ENCODE data around the gene RBBP8. TPM values are rescaled to one million over a fixed set of nuclear protein-coding genes. Genes with fewer than 3 reads are reported as not detected.
"Not testable (repeated sequence)": the region's sequence is repeated elsewhere in the genome, so short reads cannot be mapped to it uniquely, and the experiment has no call there.

Gene RBBP8
- total RNA-seq, 1 donor from 2014 or later, result 14.0 TPM

DNA sequence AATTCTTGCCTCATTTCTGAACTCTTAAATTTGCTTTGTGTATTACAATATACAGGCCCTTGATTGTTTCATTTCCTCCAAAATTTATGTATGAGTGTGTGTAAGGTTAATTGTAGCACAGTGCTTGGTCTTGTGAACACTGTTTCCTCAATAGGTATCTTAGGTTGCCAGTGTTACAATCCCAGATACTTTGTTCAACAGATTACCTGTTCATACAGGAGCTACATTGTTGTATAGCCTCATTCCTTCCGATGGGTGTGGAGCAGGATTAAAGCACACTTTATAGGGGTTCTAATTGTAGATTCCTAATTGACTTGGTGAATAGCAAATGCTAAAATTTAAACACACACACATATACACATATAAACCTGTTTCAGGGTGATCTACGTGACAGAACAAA lies 10.7 kb downstream of the RBBP8 start:
- no peak for DNase-seq (ENCODE audit: low read depth in 2 of 2)

DNA sequence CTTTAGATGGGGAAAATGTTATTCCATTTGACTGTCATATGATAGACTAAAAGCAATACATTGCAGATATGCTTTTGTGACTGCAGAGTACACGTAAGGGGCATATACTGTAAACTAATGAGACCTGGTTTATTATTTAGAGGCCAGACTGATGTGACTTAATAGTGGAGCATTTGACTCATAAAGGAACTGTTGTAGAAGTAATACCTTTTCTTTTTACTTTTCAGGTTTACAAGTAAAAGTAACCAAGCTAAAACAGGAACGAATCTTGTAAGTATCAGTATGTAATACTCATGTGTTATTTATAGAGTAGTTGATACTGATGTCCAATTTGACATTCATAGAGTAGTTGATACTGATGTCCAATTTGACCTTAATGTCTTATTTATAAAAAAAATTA lies 13.1 kb downstream of the RBBP8 start:
- DNase-seq (ENCODE audit: low read depth in 2 of 2), result no peak

DNA sequence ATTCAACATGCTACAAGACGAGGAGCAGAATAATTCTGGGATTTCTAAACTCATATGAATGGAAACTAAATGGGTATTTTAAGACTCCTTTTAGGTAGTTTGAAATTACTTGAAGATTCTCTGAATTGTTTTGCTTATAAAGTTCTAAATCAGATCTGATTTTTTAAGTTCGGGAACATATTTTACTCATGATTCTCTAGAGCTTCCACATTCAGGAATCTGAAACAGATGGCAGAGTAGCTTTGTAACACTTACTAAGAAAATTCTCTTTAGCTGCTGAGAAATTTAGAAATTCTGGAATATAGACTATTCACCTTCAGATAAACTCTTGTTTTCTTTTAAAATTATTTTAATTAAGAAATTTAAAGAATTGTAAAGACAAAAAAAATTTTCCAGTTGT lies 13.7 kb downstream of the RBBP8 start:
- DNase-seq (ENCODE audit: low read depth in 2 of 2), result no peak

DNA sequence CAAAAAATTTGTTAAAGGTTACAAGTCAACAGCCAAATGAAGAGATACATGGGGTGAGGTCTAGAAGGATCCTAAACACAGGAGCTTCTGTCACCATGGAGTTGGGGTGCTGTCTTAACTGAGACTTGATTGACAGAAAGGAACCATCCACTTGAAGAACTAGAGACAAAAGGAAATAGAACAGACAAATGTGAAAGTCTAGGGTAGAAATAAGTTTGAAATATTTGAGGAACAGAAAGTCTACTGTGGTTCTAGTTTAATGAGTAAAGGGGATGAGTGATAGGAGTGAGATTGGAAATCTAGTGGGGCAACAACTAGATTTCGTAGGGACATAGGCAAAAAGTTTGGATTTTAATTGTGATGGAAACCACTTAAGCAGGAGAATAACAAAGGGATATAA lies 18.7 kb downstream of the RBBP8 start:
- DNase-seq (ENCODE audit: low read depth in 2 of 2), result no peak

DNA sequence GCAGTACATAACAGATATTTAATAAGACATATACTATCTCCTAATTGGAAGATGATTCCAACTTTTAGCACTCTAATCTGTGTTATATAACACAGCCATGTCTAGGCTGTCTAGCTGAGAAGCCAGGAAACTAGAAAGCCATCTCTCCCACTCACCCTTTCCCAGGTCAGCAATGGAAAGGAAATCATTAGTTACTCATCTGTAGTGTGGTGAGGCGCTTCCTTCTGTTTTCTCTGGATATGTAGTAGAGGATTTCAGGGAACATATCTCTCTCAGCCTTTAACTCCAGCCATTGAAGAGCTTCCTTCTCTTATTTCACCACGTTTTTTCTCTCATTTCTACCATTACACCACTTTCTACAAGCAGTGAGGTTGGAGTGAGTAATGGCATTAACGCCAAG lies 19.4 kb downstream of the RBBP8 start:
- peak; percentile 27 to 78 for DNase-seq (ENCODE audit: low read depth in 2 of 2)

DNA sequence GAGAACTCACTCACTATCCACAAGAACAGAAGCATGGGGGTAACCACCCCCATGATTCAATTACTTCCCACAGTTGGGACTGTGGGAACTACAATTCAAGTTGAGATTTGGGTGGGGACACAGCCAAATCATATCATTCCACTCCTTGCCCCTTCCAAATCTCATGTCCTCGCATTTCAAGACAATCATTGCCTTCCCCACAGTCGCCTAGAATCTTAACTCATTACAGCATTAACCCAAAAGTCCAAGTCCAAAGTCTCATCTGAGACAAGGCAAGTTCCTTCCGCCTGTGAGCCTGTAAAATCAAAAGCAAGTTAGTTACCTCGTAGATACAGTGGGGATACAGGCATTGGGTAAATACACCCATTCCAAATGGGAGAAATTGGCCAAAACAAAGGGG lies 20.9 kb downstream of the RBBP8 start:
- DNase-seq (ENCODE audit: low read depth in 2 of 2), result not testable (repeated sequence)

DNA sequence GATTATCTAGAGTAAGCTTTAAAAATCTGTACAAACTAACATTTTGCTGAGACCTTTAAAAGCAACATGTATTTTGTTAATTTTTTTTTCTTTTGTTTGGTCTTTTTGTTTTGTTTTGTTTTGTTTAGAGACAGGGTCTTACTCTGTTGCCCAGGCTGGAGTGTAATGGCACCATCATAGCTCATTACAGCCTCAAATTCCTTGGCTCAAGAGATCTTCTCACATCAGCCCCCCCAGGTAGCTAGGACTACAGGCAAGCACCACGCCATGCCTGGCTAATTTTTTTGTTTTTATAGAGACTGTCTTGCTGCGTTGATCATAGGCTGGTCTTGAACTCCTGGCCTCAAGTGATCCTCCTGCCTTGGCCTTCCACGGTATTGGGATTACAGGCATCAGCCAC lies 23.1 kb downstream of the RBBP8 start:
- DNase-seq (ENCODE audit: low read depth in 2 of 2), result no peak

DNA sequence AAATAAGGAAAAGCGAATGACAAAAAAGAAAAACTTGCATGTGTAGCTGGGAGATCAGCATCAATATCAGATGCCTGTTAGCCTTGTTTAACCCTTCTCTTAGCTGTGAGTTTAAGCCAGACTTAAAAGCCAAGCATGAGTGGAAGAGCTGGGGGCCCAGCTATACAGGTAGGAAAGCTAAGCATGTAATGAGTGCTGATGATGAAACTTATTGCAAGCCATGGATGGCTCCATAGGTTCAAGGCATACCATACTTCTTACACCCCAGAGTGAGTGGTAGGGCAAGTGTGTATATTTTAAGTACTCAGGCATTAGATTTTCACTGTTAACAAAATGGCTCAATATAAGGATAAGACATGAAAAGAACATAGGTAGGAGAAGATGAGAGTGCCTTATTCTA lies 28.0 kb downstream of the RBBP8 start:
- DNase-seq (ENCODE audit: low read depth in 2 of 2), result no peak

DNA sequence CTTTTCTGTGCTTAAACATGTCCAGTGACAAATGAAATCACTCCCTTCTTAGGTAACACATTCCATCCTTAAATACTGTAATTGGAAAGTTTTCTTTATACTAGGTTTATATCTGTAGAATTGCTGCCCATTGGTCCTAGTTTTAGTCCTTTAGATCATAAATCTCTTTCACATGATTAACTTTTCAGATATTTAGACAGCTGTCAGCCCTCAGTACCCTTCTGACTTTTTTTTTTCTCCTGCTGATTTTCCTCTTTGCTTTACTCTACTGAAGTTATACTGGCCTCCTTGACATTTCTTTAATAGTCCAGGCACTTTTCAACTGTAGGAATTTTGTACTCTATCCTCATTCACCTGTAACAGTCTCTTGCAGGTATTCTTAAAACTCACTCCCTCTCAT lies 28.9 kb downstream of the RBBP8 start:
- no peak for DNase-seq (ENCODE audit: low read depth in 2 of 2)

DNA sequence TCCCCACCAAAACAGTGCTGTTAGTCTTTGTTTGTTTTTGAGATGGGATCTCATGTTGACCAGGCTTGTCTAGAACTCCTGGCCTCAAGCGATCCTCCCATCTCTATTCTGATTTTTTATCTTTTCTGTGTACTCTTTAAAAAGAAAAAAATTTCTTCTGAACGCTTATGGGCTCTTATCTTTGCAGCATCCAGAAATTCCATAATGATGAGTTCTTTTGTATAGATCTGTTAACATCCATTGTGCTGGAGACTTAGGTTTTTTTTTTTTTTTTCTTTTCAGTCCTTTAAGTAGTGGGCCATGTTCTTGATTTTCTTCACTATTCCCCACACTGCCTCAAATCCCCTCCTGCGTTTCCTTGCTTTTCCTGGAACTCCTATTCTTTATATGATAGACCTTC lies 31.0 kb downstream of the RBBP8 start:
- no peak for DNase-seq (ENCODE audit: low read depth in 2 of 2)

DNA sequence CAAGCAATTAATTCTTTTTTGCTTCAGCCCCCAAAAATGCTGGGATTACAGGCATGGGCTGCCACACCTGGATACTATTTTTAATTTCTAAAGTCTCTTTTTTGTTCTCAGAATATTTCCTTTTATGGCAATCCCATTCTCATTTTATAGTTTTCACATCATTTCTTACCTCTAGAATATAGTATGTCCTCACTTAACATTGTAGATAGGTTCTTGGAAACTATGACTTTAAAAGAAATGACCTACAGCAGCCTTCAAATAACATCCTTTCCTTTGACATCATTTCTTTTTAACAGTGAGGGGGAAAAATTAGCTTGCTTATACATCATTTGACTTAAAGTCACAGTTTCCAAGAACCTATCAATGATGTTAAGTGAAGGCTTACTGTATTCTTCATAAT lies 31.6 kb downstream of the RBBP8 start:
- no peak for DNase-seq (ENCODE audit: low read depth in 2 of 2)

DNA sequence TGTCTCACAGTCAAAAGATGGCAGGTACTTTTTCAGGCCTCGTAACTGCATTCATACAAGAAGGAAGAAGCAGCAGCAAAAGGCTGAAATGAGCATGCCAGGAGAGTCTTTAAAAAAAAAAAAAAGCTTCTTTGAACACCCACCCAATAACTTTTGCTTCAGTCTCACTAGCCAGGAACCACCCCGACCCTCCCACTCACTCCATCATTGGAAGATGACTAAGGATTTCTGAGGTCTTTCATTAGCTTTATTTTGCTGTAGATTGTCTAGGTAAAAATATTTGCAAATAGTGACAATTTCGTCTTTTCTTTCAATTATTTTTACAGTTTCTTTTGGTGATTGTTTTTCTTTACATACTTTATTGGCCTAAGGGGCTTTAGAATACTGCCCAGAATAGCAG lies 37.9 kb downstream of the RBBP8 start:
- DNase-seq (ENCODE audit: low read depth in 2 of 2), result no peak

DNA sequence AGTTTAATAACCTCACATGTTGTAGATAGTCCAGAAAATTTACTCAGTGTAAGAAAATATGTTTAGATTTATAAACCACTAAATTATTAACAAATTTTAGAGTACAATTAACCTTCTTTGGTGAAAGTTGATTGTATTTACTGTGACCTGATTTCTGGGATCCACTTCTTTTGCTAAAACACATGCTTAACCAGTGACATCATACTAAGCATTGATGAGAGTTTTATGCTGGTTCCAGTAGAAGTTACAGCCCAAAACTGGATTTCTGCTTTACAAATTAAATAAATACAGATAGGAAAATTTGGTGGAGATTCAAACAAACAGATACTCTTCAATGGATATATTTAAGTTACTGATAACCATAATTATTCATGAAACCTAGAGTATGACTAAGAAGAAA lies 40.9 kb downstream of the RBBP8 start:
- DNase-seq (ENCODE audit: low read depth in 2 of 2), result no peak

DNA sequence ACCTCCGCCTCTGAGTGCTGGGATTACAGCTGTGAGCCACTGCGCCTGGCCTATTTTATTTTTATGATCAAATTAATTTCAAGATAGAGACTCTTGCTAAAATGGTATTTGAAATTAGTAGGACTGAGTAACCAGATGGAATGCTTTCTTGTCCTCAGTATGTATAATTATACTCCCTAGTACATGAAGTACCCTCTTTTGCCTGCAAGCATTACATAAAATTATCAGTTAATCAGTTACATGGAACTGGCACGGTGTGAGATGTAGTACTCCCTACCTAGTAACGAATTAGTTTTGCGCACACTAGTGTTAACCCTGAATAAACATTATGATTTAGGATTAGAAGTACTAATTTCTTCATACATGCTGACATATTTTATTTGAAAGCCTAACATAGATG lies 41.6 kb downstream of the RBBP8 start:
- DNase-seq (ENCODE audit: low read depth in 2 of 2), result no peak

DNA sequence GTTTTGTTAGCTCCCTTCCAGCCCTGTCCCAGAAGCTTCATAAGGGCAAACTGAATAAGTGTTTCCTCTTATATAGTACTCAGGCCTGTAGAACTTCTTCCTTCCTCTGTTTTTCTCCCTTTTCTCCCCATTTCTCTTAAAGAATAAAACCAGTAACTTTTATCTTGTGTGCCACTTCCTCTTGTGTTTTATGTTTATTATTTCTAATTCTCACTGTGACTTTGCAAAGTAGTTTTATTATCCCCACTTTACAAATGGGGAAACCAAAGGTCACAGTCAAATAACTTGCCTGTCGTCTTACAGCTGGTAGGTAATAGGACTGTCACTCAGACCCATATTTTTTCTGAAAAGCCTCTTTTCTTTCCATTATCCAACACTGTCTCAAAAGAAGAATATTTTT lies 42.4 kb downstream of the RBBP8 start:
- DNase-seq (ENCODE audit: low read depth in 2 of 2), result no peak

DNA sequence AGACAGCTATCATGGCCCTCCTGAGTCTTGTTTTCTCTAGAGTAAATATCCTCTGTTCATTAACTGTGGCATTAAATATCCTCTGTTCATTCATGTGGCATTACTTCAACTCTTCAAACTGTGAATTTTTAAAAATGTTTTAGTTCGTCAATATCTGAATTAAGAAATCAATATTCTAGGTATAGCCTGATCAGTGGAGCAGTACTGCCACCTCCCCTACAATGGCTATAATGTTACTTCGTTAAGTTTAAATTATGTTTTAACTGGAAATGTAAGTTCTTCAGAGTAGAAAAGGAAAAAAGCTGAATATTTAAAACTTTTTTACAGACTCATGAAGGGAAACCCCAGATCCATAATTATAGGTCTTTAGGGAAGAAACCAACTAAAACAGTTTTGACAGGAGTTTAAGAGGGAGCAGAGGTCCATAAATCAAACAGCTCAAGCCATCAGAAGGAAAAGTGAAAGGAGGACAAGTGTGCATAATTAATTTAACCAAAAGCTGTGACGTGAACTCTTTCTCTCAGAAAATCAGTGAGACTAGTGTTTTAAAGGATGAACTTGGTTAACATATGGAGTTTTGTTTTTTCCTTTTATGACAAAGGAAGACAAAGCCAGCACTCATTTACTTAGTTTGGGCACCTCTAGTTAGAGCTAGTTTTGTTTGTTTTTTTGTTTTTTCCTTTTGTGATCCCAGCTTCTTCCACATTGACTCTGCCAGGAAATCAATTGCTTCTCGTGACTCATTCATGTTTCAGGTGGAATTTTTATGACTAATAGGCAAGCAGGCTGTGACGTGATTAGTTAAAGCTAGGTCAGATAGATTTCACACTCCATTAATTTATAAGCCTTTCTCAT lies 44.9 kb downstream of the RBBP8 start:
- peak; percentile 77 to 88 for DNase-seq (ENCODE audit: low read depth in 2 of 2)

DNA sequence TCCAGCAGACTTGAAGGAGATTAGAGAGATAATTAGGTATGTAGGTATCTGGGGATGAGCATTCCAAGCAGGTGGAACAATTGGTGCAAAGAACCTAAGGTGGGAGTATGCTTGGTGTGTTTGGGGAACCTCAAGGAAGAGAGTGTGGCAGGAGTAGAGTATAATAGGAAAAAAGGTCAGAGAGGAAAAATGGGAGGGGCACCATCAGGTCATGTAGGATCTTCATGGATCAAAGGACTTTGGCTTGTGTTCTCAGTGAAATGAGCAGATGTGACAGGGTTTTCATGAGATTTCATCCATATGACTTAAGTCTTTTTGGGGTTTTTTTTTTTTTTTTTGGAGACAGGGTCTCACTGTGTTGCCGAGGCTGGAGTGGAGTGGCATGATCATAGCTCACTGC lies 47.3 kb downstream of the RBBP8 start:
- DNase-seq (ENCODE audit: low read depth in 2 of 2), result no peak

DNA sequence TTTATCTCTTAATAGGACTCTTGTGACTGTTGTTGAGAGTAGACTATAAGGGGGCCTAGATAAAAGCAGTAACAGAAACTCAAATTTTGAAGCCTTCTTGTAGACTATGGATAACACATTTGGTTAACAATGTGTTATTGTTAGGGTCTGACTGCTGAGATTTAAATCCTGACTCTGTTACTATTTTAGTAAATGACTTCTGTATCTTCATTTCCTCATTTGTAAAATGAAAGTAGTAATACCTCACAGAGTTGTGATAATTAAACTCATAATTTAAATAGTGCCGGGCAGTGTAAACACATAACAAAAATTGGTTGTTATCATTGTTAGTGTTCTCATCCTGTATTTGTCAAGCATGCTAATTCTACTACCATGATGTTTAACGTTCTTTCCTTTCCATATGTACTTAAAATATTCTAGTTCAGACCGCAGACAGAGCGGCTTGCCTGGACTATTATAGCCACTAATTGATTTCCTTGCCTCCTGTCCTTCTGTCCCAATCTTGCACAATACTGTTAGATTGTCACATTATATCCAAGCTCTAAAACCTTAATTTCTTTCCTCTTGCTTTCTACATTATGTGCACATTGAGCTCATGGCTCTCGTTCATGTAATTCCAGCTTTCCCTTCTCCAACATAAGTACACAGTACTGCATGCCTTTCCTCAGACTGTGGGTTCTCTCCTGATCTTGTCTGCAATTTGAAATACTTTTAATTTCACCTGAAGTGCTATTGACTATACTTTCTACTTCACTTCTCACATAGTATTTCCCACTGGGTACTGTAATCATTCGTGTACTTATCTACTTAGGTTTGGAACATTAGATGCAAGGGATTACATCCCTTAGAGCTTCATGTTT lies 48.4 kb downstream of the RBBP8 start:
- DNase-seq (ENCODE audit: low read depth in 2 of 2), result no peak

DNA sequence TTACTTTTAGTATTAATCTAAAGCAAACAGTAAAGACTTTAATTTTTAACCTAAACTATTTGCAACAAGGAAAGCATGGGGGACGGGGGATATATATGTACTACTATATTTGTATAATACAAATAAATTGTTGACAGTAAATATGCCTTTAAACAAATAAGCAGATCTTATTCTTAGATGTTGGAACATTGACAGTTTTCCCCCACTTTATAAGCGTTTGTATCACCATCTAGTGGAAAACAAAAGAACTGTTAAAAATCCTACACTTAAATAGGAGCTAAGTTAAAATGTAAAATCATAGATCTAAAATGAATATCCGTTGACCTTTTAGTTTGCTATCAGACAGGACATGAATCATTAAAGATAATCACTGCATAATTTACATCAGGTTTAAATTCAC lies 50.0 kb downstream of the RBBP8 start:
- peak; percentile 52 to 65 for DNase-seq (ENCODE audit: low read depth in 2 of 2)

DNA sequence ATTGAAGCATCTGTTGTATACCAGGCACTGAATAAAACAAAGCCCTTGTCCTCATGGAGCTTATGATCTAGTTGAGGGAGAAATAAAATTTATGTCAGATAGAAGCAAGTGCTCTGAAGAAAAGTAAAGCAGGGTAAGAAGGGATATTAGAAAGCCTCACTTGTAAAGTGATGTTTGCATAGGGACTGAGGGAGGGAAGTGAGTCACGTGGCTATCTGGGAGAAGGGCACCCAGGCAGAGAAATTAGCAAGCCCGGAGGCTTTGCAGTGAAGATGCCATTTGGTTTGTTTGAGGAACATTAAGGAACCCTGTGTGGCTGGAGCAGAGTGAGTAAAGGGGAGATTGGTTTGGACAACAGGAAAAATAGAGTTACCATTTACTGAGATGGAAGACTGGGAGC lies 52.1 kb downstream of the RBBP8 start:
- no peak for DNase-seq (ENCODE audit: low read depth in 2 of 2)

DNA sequence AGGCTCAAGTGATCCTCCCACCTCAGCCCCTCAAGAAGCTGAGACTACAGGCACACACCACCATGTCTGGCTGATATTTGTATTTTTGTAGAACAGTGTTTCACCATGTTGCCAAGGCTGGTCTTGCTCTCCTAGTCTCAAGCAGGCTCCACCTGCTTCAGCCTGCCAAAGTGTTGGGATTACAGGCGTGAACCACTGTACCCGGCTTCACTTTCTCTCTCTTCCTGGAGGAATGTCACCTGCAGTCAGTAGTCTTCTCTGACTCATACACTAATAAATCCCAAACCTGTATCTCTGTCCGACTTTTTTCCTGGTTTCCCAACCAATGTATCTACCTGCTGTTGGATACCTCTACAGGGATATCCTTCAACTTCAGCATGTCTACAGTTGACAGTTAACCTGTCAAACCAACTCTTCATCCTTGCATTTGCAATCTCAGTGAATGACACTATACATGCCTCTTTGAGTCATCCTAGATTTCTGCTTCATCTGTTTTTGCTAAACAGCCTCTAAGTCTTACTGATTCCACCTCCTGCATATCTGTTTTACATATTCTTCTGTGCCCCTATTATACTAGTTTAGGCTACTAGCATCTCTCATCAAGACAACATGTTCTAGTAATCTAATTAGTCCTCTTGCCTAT lies 54.5 kb downstream of the RBBP8 start:
- DNase-seq (ENCODE audit: low read depth in 2 of 2), result no peak

DNA sequence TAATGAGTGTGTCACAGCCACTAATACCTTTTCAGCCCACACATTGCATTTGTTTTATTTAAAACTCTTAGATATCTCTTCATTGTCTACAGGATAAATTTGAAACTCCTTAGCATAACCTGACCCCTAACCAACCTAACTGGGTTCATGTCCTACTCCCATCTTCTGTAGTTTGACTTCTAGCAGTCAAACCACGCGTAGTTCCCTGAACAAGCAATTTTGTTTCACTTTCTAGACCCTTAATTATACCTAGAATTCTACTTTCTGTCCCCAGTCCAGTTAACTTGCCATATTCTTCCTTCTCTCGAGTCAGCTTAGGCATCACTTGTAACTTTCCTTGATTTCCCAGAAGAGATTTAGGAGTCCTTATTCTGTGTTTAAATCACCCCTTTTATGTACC lies 55.1 kb downstream of the RBBP8 start:
- DNase-seq (ENCODE audit: low read depth in 2 of 2), result no peak

All from dermis microvascular lymphatic vessel endothelial cell (primary cell).